CD4-positive, CD25-positive, alpha-beta regulatory T cell (primary cell): Measurements from ENCODE around the gene TAX1BP1. TPM values are rescaled to one million over a fixed set of nuclear protein-coding genes. Genes with fewer than 3 reads are reported as not detected.
"Not testable (repeated sequence)": the region's sequence is repeated elsewhere in the genome, so short reads cannot be mapped to it uniquely, and the experiment has no call there.

Source experiments
- ATAC-seq, 2 donors: fragments of 150-1000 bp; cut with Tn5 transposase; one replicate each; pipeline ENCODE4 v1.10.0; 2021; ENCODE audit warnings: low read depth in 2 of 2, moderate number of reproducible peaks in 2 of 2, moderate library complexity in 1 of 2
- DNase-seq, 3 donors: peaks; one replicate each; pipeline versions ENCODE4 v3.0.0 to v3.0.0-alpha.2; 2012 to 2022; ENCODE audit warnings: mixed read lengths in 1 of 3
- H3K27ac ChIP-seq: one replicate; pipeline ENCODE4 v1.7.0; 2013; ENCODE audit warnings: mild to moderate bottlenecking, low read length; ENCODE audit not compliant: insufficient read depth, poor library complexity, severe bottlenecking
- H3K27me3 ChIP-seq: one replicate; pipeline ENCODE4 v1.7.0; 2013; ENCODE audit warnings: low read length; ENCODE audit not compliant: control insufficient read depth, insufficient read depth
- H3K36me3 ChIP-seq: one replicate; pipeline ENCODE4 v1.7.0; 2013; ENCODE audit warnings: mild to moderate bottlenecking, low read length, moderate library complexity; ENCODE audit not compliant: control insufficient read depth, insufficient read depth
- H3K4me1 ChIP-seq: 2 replicates; pipeline ENCODE4 v1.7.0; 2013; ENCODE audit warnings: mild to moderate bottlenecking, low read length; ENCODE audit not compliant: insufficient read depth, control insufficient read depth, poor library complexity, severe bottlenecking
- H3K4me3 ChIP-seq: one replicate; pipeline ENCODE4 v1.7.0; 2013; ENCODE audit warnings: low read depth, mild to moderate bottlenecking, low read length, moderate library complexity
- H3K9me3 ChIP-seq, 2 experiments: 1 replicate in 1 of 2; 2 replicates in 1 of 2; pipeline ENCODE4 v1.7.0; 2013; ENCODE audit warnings: low read length in 2 of 2, mild to moderate bottlenecking in 1 of 2, moderate library complexity in 1 of 2; ENCODE audit not compliant: control insufficient read depth in 2 of 2
- H3K27ac Mint-ChIP-seq, 3 donors: one replicate each; pipeline ENCODE4 v1.8.0; 2020 to 2022; ENCODE audit warnings: mild to moderate bottlenecking in 3 of 3, mixed read lengths in 3 of 3, moderate library complexity in 2 of 3
- H3K27me3 Mint-ChIP-seq: one replicate; pipeline ENCODE4 v1.8.0; 2022; ENCODE audit warnings: mild to moderate bottlenecking, mixed read lengths
- H3K36me3 Mint-ChIP-seq: one replicate; pipeline ENCODE4 v1.8.0; 2020; ENCODE audit warnings: mixed read lengths
- H3K4me1 Mint-ChIP-seq, 4 donors: one replicate each; pipeline ENCODE4 v1.8.0; 2020 to 2022; ENCODE audit warnings: mixed read lengths in 4 of 4, mild to moderate bottlenecking in 1 of 4
- H3K4me3 Mint-ChIP-seq, 4 donors: one replicate each; pipeline ENCODE4 v1.8.0; 2020 to 2022; ENCODE audit warnings: mild to moderate bottlenecking in 4 of 4, mixed read lengths in 4 of 4, moderate library complexity in 3 of 4
- H3K9me3 Mint-ChIP-seq, 7 donors: one replicate each; pipeline ENCODE4 v1.8.0; 2020 to 2022; ENCODE audit warnings: mixed read lengths in 7 of 7, mild to moderate bottlenecking in 3 of 7, moderate library complexity in 2 of 7
- polyA plus RNA-seq, 4 donors: library from polyadenylated mRNA; unstranded; fragments of 300-500 nt; fragmentation: Illumina TruSeq; gene quantifications; one replicate each; pipeline ENCODE4 v1.2.3, GENCODE V29; 2021
- total RNA-seq: library from RNA; stranded (reverse); gene quantifications from one replicate; pipeline ENCODE4 v1.2.3, GENCODE V29; 2022

The TAX1BP1 gene
- total and polyA plus RNA-seq, 5 donors from 2014 or later = 107 to 159 (median 130) TPM

DNA sequence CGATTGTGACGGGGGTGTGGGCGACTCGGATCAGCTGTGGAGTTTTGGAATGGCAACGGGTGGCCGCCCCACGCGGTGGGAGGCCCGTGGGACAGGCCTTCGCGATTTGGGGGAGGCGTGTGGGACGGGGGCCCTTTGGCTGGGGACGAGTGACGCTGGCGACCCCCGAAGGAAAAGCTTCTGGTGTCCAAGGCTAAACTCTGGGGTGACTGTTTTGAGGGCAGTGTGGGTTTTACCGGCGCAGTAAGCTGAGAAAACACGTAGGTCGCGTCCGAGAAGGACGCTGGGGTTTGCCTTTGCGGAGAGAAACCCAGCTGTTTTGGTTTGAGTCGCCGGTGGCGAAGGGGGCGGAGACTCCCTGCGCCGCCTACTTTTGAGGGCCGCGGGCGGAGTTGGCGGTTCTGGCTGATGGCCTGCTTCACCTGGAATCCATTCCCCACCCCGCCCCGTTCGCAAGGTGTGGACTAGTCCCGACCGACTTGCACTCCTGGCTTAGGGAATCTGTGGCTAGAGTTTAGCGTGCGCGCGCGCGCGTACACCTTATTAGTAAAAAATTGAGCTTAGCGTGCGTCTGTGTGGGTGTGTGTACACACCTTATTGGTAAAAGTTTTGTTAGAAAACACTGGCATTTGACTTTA, 606 bp downstream of the TAX1BP1 start:
- DNase-seq (peak; percentile 82 to 89 (median 84)), ATAC-seq (peak; percentile 59 to 61)
- peaks cover 13% of the 10 kb centered on the region for H3K36me3 Mint-ChIP-seq
- peak overlapping the region; percentile 91 to 99 (median 96) for H3K27ac Mint-ChIP-seq
- Histone ChIP-seq H3K27me3 (peaks cover 3% of the 10 kb centered on the region), H3K27ac (peak overlapping the region; percentile 98), H3K36me3 (no peaks in the 10 kb centered on the region), H3K4me3 (peak overlapping the region; percentile 86), H3K9me3 (no peaks in the 10 kb centered on the region), H3K4me1 (peaks cover 30% of the 10 kb centered on the region)
- H3K27me3 Mint-ChIP-seq = peaks cover 9% of the 10 kb centered on the region
- peaks cover 0 to 4% (median 0%) of the 10 kb centered on the region in 7 donors for H3K9me3 Mint-ChIP-seq
- H3K4me1 Mint-ChIP-seq = peaks cover 16 to 57% (median 44%) of the 10 kb centered on the region in 4 donors
- H3K4me3 Mint-ChIP-seq = peak overlapping the region; percentile 95 to 99 (median 99)

- peaks cover 38% of the 10 kb centered on the region for H3K4me1 ChIP-seq
- not testable (repeated sequence) for H3K4me3 ChIP-seq, H3K27me3 ChIP-seq, H3K36me3 ChIP-seq, ATAC-seq, H3K27ac ChIP-seq, H3K27me3 Mint-ChIP-seq, H3K9me3 ChIP-seq, H3K9me3 Mint-ChIP-seq, DNase-seq
- peaks cover 20 to 67% (median 52%) of the 10 kb centered on the region in 4 donors for H3K4me1 Mint-ChIP-seq
- H3K4me3 Mint-ChIP-seq = peak overlapping the region; percentile 85 to 99 (median 97)
- H3K27ac Mint-ChIP-seq = peak overlapping the region in 2 of 3 donors; percentile 40 to 74
- peaks cover 13% of the 10 kb centered on the region for H3K36me3 Mint-ChIP-seq
These were observed 2.2 kb downstream of the TAX1BP1 start for GRCh38 chr7:27742091-27742710.

GRCh38 chr7:27745064-27745583, 5.2 kb downstream of the TAX1BP1 start:
- Histone ChIP-seq H3K4me1 (peaks cover 36% of the 10 kb centered on the region), H3K27me3 (no peaks in the 10 kb centered on the region), H3K36me3 (peaks cover 17% of the 10 kb centered on the region), H3K9me3 (no peaks in the 10 kb centered on the region), H3K4me3 (peak overlapping the region; percentile 21), H3K27ac (no peak overlapping the region)
- no peak for ATAC-seq
- H3K4me3 Mint-ChIP-seq = peak overlapping the region in 2 of 4 donors; percentile 23 to 73
- peak in 2 of 3 donors; percentile 5 to 14 for DNase-seq
- H3K27ac Mint-ChIP-seq = no peak overlapping the region
- peaks cover under 1% of the 10 kb centered on the region for H3K27me3 Mint-ChIP-seq
- peaks cover 38 to 72% (median 61%) of the 10 kb centered on the region in 4 donors for H3K4me1 Mint-ChIP-seq
- H3K9me3 Mint-ChIP-seq = peaks cover 0 to 4% (median 0%) of the 10 kb centered on the region in 7 donors
- peaks cover 28% of the 10 kb centered on the region for H3K36me3 Mint-ChIP-seq

GRCh38 chr7:27746486-27746885, 6.5 kb downstream of the TAX1BP1 start:
- no peak overlapping the region for H3K27ac ChIP-seq
- no peak for DNase-seq
- no peaks in the 10 kb centered on the region for H3K27me3 ChIP-seq
- Mint-ChIP-seq H3K4me3 (no peak overlapping the region), H3K36me3 (peaks cover 35% of the 10 kb centered on the region), H3K27ac (peak overlapping the region in 1 of 3 donors; percentile 44), H3K27me3 (no peaks in the 10 kb centered on the region), H3K9me3 (peaks cover 0 to 2% (median 0%) of the 10 kb centered on the region in 7 donors), H3K4me1 (peaks cover 38 to 65% (median 58%) of the 10 kb centered on the region in 4 donors)
- no peaks in the 10 kb centered on the region for H3K9me3 ChIP-seq
- no peak overlapping the region for H3K4me3 ChIP-seq
- no peak for ATAC-seq
- peaks cover 28% of the 10 kb centered on the region for H3K4me1 ChIP-seq
- H3K36me3 ChIP-seq = peaks cover 29% of the 10 kb centered on the region

DNA sequence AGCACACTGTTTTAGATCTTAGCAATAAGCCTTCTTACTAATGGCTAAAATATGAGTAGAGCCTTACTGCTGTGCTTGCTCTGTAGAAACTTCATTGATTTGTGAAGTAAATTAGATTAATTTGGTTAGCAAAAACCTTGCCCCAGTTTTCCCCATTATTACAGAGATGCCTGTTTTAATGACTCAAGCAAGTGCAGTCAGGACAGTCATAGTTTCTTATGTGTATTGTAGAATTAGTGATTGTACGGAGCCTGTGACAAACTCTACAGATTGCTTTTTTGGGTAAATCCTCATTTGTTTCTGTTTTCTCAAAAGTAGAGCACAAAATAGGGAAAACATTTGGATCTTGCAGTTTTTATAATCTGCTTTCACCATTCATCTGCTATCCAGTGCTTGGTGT, 7.0 kb downstream of the TAX1BP1 start:
- Histone ChIP-seq H3K4me3 (no peak overlapping the region), H3K27ac (no peak overlapping the region), H3K4me1 (peaks cover 27% of the 10 kb centered on the region), H3K9me3 (no peaks in the 10 kb centered on the region), H3K36me3 (peaks cover 32% of the 10 kb centered on the region), H3K27me3 (no peaks in the 10 kb centered on the region)
- no peak for ATAC-seq
- Mint-ChIP-seq H3K27me3 (no peaks in the 10 kb centered on the region), H3K4me1 (peaks cover 43 to 66% (median 59%) of the 10 kb centered on the region in 4 donors), H3K9me3 (peaks cover 0 to 2% (median 0%) of the 10 kb centered on the region in 7 donors), H3K27ac (peak overlapping the region in 1 of 3 donors; percentile 44), H3K36me3 (peaks cover 40% of the 10 kb centered on the region), H3K4me3 (no peak overlapping the region)
- DNase-seq = no peak

DNA sequence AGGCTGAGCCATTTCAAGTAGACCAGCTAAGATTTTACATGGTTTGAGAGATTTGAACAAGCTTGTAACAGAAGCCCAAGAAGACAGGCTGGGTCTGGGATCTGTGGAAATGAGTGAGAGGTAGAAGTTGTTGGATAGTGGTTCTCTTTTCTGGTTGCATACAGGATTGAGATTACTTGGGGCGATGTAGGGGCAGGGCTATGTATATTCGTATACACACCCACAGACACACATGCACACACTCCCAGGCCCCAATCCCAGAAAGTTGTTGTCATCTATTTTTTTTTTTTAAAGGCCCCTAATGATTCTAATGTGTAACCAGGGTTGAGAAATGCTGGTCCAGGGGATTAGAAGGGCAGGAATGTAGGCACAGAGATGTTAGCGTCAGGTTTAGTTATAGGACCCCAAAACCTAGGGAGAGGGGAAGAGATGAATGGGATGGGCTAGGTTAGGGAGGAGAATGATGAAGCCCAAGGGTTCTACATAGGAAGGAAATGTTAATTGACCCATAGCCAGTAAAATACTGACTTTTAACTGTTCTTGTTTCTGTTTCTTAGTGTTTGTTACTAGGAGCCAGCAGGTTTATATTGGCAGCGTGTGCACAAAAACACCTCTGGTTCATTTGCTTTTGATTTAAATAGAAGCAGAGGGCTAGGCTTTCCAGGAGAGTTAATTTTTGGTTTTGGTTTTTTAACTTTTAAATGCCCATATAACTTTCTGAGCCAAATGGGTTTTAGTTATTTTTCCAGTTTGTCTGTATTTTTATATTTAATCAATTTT, 7.8 kb downstream of the TAX1BP1 start:
- H3K9me3 Mint-ChIP-seq = no peaks in the 10 kb centered on the region
- no peak overlapping the region for H3K4me3 Mint-ChIP-seq
- H3K36me3 Mint-ChIP-seq = peaks cover 42% of the 10 kb centered on the region
- no peak for DNase-seq
- Histone ChIP-seq H3K4me1 (peaks cover 25% of the 10 kb centered on the region), H3K27me3 (no peaks in the 10 kb centered on the region), H3K27ac (no peak overlapping the region), H3K9me3 (no peaks in the 10 kb centered on the region), H3K36me3 (peaks cover 38% of the 10 kb centered on the region), H3K4me3 (no peak overlapping the region)
- H3K27ac Mint-ChIP-seq = peak overlapping the region in 2 of 3 donors; percentile 27 to 51
- no peaks in the 10 kb centered on the region for H3K27me3 Mint-ChIP-seq
- no peak for ATAC-seq
- peaks cover 47 to 67% (median 59%) of the 10 kb centered on the region in 4 donors for H3K4me1 Mint-ChIP-seq

- H3K36me3 ChIP-seq = peaks cover 48% of the 10 kb centered on the region
- H3K4me1 ChIP-seq = peaks cover 13% of the 10 kb centered on the region
- no peak overlapping the region for H3K4me3 Mint-ChIP-seq
- H3K9me3 Mint-ChIP-seq = no peaks in the 10 kb centered on the region
- H3K27ac Mint-ChIP-seq = peak overlapping the region in 1 of 3 donors; percentile 26
- ATAC-seq (no peak), DNase-seq (no peak)
- H3K4me1 Mint-ChIP-seq = peaks cover 54 to 61% (median 56%) of the 10 kb centered on the region in 4 donors
- peaks cover 46% of the 10 kb centered on the region for H3K36me3 Mint-ChIP-seq
- H3K4me3 ChIP-seq = no peak overlapping the region
- no peaks in the 10 kb centered on the region for H3K27me3 ChIP-seq
- H3K27ac ChIP-seq = no peak overlapping the region
- no peaks in the 10 kb centered on the region for H3K9me3 ChIP-seq
- no peaks in the 10 kb centered on the region for H3K27me3 Mint-ChIP-seq
These were observed 10.4 kb downstream of the TAX1BP1 start for GRCh38 chr7:27750316-27750715.
